ENCODE results near the gene FXYD2. TPM values are rescaled to one million over a fixed set of nuclear protein-coding genes. Genes with fewer than 3 reads are reported as not detected.

Gene FXYD2
- total RNA-seq, 1 donor from 2014 or later = 0.84 TPM

GRCh38 chr11:117771841-117772240, 52.7 kb downstream of the FXYD2 start:
- intact Hi-C loops (cut with micrococcal nuclease) = no loop called here

- intact Hi-C loops (cut with micrococcal nuclease) = no loop called here
Observed at GRCh38 chr11:117771197-117771596, 53.3 kb downstream of the FXYD2 start.

- intact Hi-C loops (cut with micrococcal nuclease) = no loop called here
Observed at GRCh38 chr11:117770061-117770460, 54.5 kb downstream of the FXYD2 start.

Other genes with a start within 250 kb of the FXYD2 start
- 0.05 TPM in 1 of 2 replicates, not detected in the other for gene DSCAML1, start 27.5 kb downstream of the FXYD2 start, total RNA-seq
- gene FXYD6, start 51.9 kb upstream of the FXYD2 start, total RNA-seq = not detected in 2 replicates
- gene TMPRSS13, start 104.7 kb upstream of the FXYD2 start, total RNA-seq = 2.8 and 3.9 TPM in 2 replicates
- 348 and 364 TPM in 2 replicates for gene IL10RA, start 161.7 kb upstream of the FXYD2 start, total RNA-seq